RWPE2 (cell line): ENCODE data around the gene ZBED4.

Source experiments
- ATAC-seq: fragments of 200-7000 bp; cut with Tn5 transposase; 3 replicates; pipeline ENCODE4 v1.9.1; 2021; ENCODE audit warnings: low read depth
- DNase-seq: peaks from one replicate; pipeline ENCODE4 v3.0.0-alpha.2; 2020; ENCODE audit warnings: low spot score
- H3K27ac ChIP-seq: fragments of 450-650 bp; 2 replicates; pipeline ENCODE4 v1.5.1; 2017; ENCODE audit warnings: mild to moderate bottlenecking; ENCODE audit not compliant: poor library complexity, severe bottlenecking
- H3K27me3 ChIP-seq: fragments of 250-450 bp; sonication (Bioruptor Pico); 2 replicates; pipeline ENCODE4 v1.5.1; 2021; ENCODE audit warnings: mild to moderate bottlenecking, moderate library complexity; ENCODE audit not compliant: insufficient read depth, poor library complexity, severe bottlenecking
- H3K36me3 ChIP-seq: fragments of 250-450 bp; sonication (Bioruptor Pico); 2 replicates; pipeline ENCODE4 v1.5.1; 2020; ENCODE audit warnings: low read depth, mild to moderate bottlenecking, moderate library complexity
- H3K4me1 ChIP-seq: fragments of 250-450 bp; sonication (Bioruptor Pico); 2 replicates; pipeline ENCODE4 v1.5.1; 2021; ENCODE audit warnings: mild to moderate bottlenecking, moderate library complexity; ENCODE audit not compliant: insufficient read depth, poor library complexity, severe bottlenecking
- H3K4me3 ChIP-seq: fragments of 250-450 bp; sonication (Bioruptor Pico); 2 replicates; pipeline ENCODE4 v1.5.1; 2021; ENCODE audit warnings: mild to moderate bottlenecking, moderate library complexity; ENCODE audit not compliant: severe bottlenecking
- H3K9me3 ChIP-seq: fragments of 250-450 bp; sonication (Bioruptor Pico); 2 replicates; pipeline ENCODE4 v1.5.1; 2021; ENCODE audit warnings: mild to moderate bottlenecking, moderate library complexity; ENCODE audit not compliant: severe bottlenecking
- CTCF ChIP-seq: fragments of 450-650 bp; IDR thresholded peaks from one replicate; pipeline ENCODE4 v1.5.1; 2017; ENCODE audit warnings: mild to moderate bottlenecking, moderate library complexity; ENCODE audit not compliant: poor library complexity, severe bottlenecking

The ZBED4 gene

GRCh38 chr22:49871482-49871881, 17.8 kb downstream of the ZBED4 start:
- DNase-seq: no peak

DNA sequence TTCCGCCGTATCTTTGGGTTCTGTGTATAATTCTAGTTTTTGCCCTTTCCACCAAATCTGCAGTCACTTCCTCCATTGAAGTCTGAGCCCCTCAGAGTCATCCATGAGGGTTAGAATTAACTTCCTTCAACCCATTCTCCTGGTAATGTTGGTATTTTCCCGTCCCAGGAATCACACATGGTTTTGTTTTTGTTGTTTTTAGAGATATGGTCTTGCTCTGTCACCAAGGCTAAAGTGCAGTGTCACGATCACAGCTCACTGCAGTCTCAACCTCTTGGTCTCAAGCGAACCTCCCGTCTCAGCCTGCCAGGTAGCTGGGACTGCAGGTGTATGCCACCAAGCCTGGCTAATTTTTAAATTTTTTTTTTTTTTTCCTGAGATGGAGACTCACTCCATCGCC, 18.7 kb downstream of the ZBED4 start:
- ATAC-seq (no peak), DNase-seq (no peak)
- H3K27ac ChIP-seq: no peak overlapping the region

More at GRCh38 chr22:49871482-49871881, 17.8 kb downstream of the ZBED4 start:
- no peak for TF ChIP-seq CTCF
- peaks cover 3% of the 10 kb centered on the region for H3K9me3 ChIP-seq
- no peak overlapping the region for H3K4me3 ChIP-seq
- no peak overlapping the region for H3K27ac ChIP-seq
- H3K36me3 ChIP-seq: peaks cover 6% of the 10 kb centered on the region; the same call in 1 of the 2 replicates
- no peak for ATAC-seq
- no peaks in the 10 kb centered on the region for H3K4me1 ChIP-seq
- no peaks in the 10 kb centered on the region for H3K27me3 ChIP-seq

DNA sequence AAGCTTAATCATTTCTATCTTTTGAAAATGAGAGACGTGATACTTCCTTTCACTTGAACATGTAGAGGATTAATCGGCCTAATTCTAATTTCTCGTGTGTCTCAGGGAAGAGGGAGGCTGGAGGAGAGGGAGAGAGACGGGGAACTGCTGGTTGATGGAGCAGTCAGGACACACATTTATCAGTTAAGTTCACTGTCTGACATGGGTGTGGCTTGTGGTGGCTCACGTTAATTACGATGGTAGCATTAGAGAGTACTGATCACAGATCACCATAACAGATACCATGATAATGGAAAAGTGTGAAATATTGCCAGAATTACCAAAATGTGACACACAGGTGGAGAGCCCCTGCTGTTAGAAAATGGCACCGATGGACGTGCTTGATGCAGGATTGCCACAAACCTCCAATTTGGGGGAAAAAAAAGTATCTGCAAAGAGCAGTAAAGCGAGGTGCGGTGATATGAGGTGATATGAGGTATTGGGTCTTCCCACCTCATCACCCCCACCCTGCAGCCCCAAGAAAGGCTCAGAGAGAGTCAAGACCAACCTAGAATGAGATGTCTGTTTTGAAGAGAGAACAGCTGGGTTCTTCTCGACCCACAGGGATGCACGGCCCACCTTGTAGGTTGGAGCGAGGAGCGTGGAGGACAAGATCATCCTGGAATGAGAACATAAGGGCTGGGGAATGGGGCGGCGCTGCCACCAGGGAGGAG, 19.7 kb downstream of the ZBED4 start:
- Histone ChIP-seq H3K27ac (no peak overlapping the region), H3K27me3 (no peaks in the 10 kb centered on the region), H3K9me3 (peaks cover 3% of the 10 kb centered on the region), H3K4me3 (no peak overlapping the region), H3K4me1 (no peaks in the 10 kb centered on the region), H3K36me3 (peaks cover 19% of the 10 kb centered on the region)
- TF ChIP-seq CTCF: no peak
- ATAC-seq (no peak), DNase-seq (no peak)

More for the DNA sequence above, 18.7 kb downstream of the ZBED4 start:
- Histone ChIP-seq H3K9me3 (peaks cover 3% of the 10 kb centered on the region), H3K27me3 (no peaks in the 10 kb centered on the region), H3K36me3 (peaks cover 12% of the 10 kb centered on the region; the same call in 1 of the 2 replicates), H3K4me1 (no peaks in the 10 kb centered on the region), H3K4me3 (no peak overlapping the region)
- no peak for TF ChIP-seq CTCF

GRCh38 chr22:49877642-49878041, 24.0 kb downstream of the ZBED4 start:
- no peak for TF ChIP-seq CTCF
- DNase-seq: no peak
- H3K9me3 ChIP-seq: no peaks in the 10 kb centered on the region
- no peak overlapping the region for H3K4me3 ChIP-seq
- ATAC-seq: no peak
- no peaks in the 10 kb centered on the region for H3K27me3 ChIP-seq
- H3K4me1 ChIP-seq: no peaks in the 10 kb centered on the region
- H3K27ac ChIP-seq: no peak overlapping the region
- peaks cover 25% of the 10 kb centered on the region for H3K36me3 ChIP-seq

DNA sequence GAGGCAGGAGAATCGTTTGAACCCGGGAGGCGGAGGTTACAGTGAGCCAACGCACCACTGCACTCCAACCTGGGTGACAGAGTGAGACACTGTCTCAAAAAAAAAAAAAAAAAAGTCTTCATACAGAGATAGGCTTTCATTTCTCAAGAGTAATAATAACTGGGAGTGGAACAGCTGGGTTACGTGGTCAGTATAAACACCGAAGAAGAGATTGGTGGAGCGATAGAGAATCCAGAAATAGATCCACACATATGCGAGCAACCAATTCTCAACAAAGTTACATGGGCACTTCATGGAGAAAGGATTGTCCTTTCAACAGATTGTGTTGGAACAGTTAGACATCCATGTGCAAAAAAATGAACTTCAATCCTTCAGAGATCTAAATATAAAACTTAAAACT, 24.6 kb downstream of the ZBED4 start:
- Histone ChIP-seq H3K27ac (no peak overlapping the region), H3K36me3 (peaks cover 30% of the 10 kb centered on the region), H3K9me3 (no peaks in the 10 kb centered on the region), H3K4me3 (no peak overlapping the region), H3K4me1 (no peaks in the 10 kb centered on the region), H3K27me3 (no peaks in the 10 kb centered on the region)
- ATAC-seq (no peak), DNase-seq (no peak)
- no peak for TF ChIP-seq CTCF
